ENCODE results near the gene TMEM74B.
"Not testable (repeated sequence)": the region's sequence is repeated elsewhere in the genome, so short reads cannot be mapped to it uniquely, and the experiment has no call there.

TMEM74B gene

GRCh38 chr20:1184638-1185315 is at the start of gene TMEM74B:
Gene TMEM74B (minus strand): TSS chr20:1184981. CDS start chr20:1183801, 1,180 bp downstream.
- DNase-seq (ENCODE audit: low spot score) = no peak

- DNase-seq (ENCODE audit: low spot score) = no peak
These were observed 47.7 kb upstream of the TMEM74B start for GRCh38 chr20:1232286-1233111.

- DNase-seq (ENCODE audit: low spot score) = no peak
These were observed 44.8 kb upstream of the TMEM74B start for GRCh38 chr20:1229541-1229940.

GRCh38 chr20:1225783-1226654 is 41.2 kb upstream of the TMEM74B start, which contains the start of gene RAD21L1:
Gene RAD21L1 (plus strand): TSS chr20:1226044. CDS start chr20:1228454, 2,410 bp downstream.
- DNase-seq (ENCODE audit: low spot score) = peak; percentile 61

- peak; percentile 53 for DNase-seq (ENCODE audit: low spot score)
These were observed 40.5 kb upstream of the TMEM74B start for GRCh38 chr20:1225263-1225782.

GRCh38 chr20:1224205-1224890 is 39.6 kb upstream of the TMEM74B start:
- DNase-seq (ENCODE audit: low spot score) = no peak

- not testable (repeated sequence) for DNase-seq (ENCODE audit: low spot score)
These were observed 38.0 kb upstream of the TMEM74B start for GRCh38 chr20:1222750-1223149.

GRCh38 chr20:1216527-1217427 is 32.0 kb upstream of the TMEM74B start:
- DNase-seq (ENCODE audit: low spot score) = not testable (repeated sequence)

- peak; percentile 44 for DNase-seq (ENCODE audit: low spot score)
These were observed 30.8 kb upstream of the TMEM74B start for GRCh38 chr20:1215386-1216170.

- DNase-seq (ENCODE audit: low spot score) = no peak
These were observed 30.1 kb upstream of the TMEM74B start for GRCh38 chr20:1214838-1215261.

GRCh38 chr20:1212607-1213396 is 28.0 kb upstream of the TMEM74B start:
- DNase-seq (ENCODE audit: low spot score) = peak; percentile 82

GRCh38 chr20:1212023-1212422 is 27.2 kb upstream of the TMEM74B start:
- peak; percentile 36 for DNase-seq (ENCODE audit: low spot score)

GRCh38 chr20:1210501-1210900 is 25.7 kb upstream of the TMEM74B start:
- no peak for DNase-seq (ENCODE audit: low spot score)

GRCh38 chr20:1209447-1210387 is 24.9 kb upstream of the TMEM74B start:
- no peak for DNase-seq (ENCODE audit: low spot score)

- DNase-seq (ENCODE audit: low spot score) = no peak
These were observed 22.6 kb upstream of the TMEM74B start for GRCh38 chr20:1207293-1207878.

- no peak for DNase-seq (ENCODE audit: low spot score)
These were observed 21.8 kb upstream of the TMEM74B start for GRCh38 chr20:1206366-1207148.

Measured in hematopoietic multipotent progenitor cell treated with erythropoietin and hydrocortisone succinate and interleukin-3 and kit ligand, for 17 days (in vitro differentiated cells).